SK-N-SH (cell line): ENCODE data around the gene HTR1D. TPM values are rescaled to one million over a fixed set of nuclear protein-coding genes. Genes with fewer than 3 reads are reported as not detected.

Source experiments
- CTCF ChIA-PET: fragments of 300-600, 350-600 bp; formaldehyde crosslinking; extraction: SDS; loops from one replicate; lab custom pipeline; 2021; lab: Yijun Ruan, JAX
- POLR2A ChIA-PET: fragments of 350-600 bp; sonication (Branson Sonifier 250); formaldehyde crosslinking; extraction: SDS; loops from one replicate; lab custom pipeline; 2020; ENCODE audit warnings: antibody characterized with exemption, inconsistent platforms; lab: Yijun Ruan, JAX
- DNase-seq: peaks from one replicate; pipeline ENCODE4 v3.0.0; 2012
- H2AFZ ChIP-seq: fragments of 200-600 bp; sonication (generic); 2 replicates; pipeline ENCODE4 v1.8.1; 2016; ENCODE audit warnings: antibody characterized with exemption, mild to moderate bottlenecking, low read depth
- H3F3A ChIP-seq: fragments of 200-600 bp; sonication (generic); replicated peaks from 2 replicates; pipeline ENCODE3; 2016; ENCODE audit warnings: antibody characterized with exemption, mild to moderate bottlenecking; ENCODE audit not compliant: insufficient read depth
- H3K27ac ChIP-seq, 2 experiments: fragments of 200-500 bp in 1 of 2; fragments of 200-600 bp in 1 of 2; sonication (Bioruptor generic) in 1 of 2; sonication (generic), shearing (Covaris generic) in 1 of 2; 2 replicates each; pipeline versions ENCODE4 v1.5.1 to v1.6.1; 2014 to 2016; ENCODE audit warnings: low read depth in 2 of 2, inconsistent platforms in 1 of 2, low read length in 1 of 2, mild to moderate bottlenecking in 1 of 2, mixed read lengths in 1 of 2
- H3K27me3 ChIP-seq: fragments of 200-600 bp; sonication (generic), shearing (Covaris generic); 2 replicates; pipeline ENCODE4 v1.6.1; 2016; ENCODE audit warnings: mixed run types; ENCODE audit not compliant: insufficient read depth
- H3K36me3 ChIP-seq, 2 experiments: fragments of 200-500 bp in 1 of 2; fragments of 200-600 bp in 1 of 2; sonication (Bioruptor generic) in 1 of 2; sonication (generic) in 1 of 2; replicated peaks in 1 of 2; 2 replicates each; pipeline versions ENCODE3 to v1.5.1; 2014 to 2016; ENCODE audit warnings: low read length in 1 of 2, mild to moderate bottlenecking in 1 of 2; ENCODE audit not compliant: insufficient read depth in 2 of 2, control insufficient read depth in 1 of 2
- H3K4me1 ChIP-seq, 2 experiments: fragments of 200-500 bp in 1 of 2; fragments of 200-600 bp in 1 of 2; sonication (Bioruptor generic) in 1 of 2; sonication (generic), shearing (Covaris generic) in 1 of 2; 2 replicates each; pipeline versions ENCODE4 v1.5.1 to v1.6.1; 2014 to 2016; ENCODE audit warnings: low read depth in 1 of 2, low read length in 1 of 2, mixed run types in 1 of 2; ENCODE audit not compliant: insufficient read depth in 2 of 2, control insufficient read depth in 1 of 2
- H3K4me2 ChIP-seq: fragments of 200-600 bp; sonication (generic), shearing (Covaris generic); 2 replicates; pipeline ENCODE4 v1.6.1; 2017; ENCODE audit warnings: mixed run types
- H3K4me3 ChIP-seq, 2 experiments: fragments of 200-500 bp in 1 of 2; fragments of 200-600 bp in 1 of 2; sonication (Bioruptor generic) in 1 of 2; sonication (generic), shearing (Covaris generic) in 1 of 2; 2 replicates each; pipeline versions ENCODE4 v1.5.1 to v1.8.1; 2014 to 2016; ENCODE audit warnings: low read depth in 2 of 2, inconsistent platforms in 1 of 2, low read length in 1 of 2, mild to moderate bottlenecking in 1 of 2, mixed read lengths in 1 of 2, moderate library complexity in 1 of 2
- H3K79me2 ChIP-seq: fragments of 200-600 bp; sonication (generic); 2 replicates; pipeline ENCODE4 v1.8.1; 2017; ENCODE audit warnings: mild to moderate bottlenecking; ENCODE audit not compliant: insufficient read depth
- H3K9ac ChIP-seq: fragments of 200-600 bp; sonication (generic); 2 replicates; pipeline ENCODE4 v1.6.1; 2017; ENCODE audit warnings: mixed run types
- H3K9me2 ChIP-seq: fragments of 200-600 bp; sonication (generic); 2 replicates; pipeline ENCODE4 v1.6.1; 2017; ENCODE audit warnings: mixed run types
- H3K9me3 ChIP-seq: fragments of 200-600 bp; sonication (generic); 2 replicates; pipeline ENCODE4 v1.6.1; 2017; ENCODE audit warnings: mixed run types, mild to moderate bottlenecking, moderate library complexity
- H4K20me1 ChIP-seq: fragments of 200-600 bp; sonication (generic); 2 replicates; pipeline ENCODE4 v1.6.1; 2017; ENCODE audit warnings: mild to moderate bottlenecking, mixed run types; ENCODE audit not compliant: insufficient read depth
- CTCF ChIP-seq: fragments of 200-600 bp; sonication (generic); IDR thresholded peaks from 2 replicates; pipeline ENCODE4 v1.6.1; 2017; ENCODE audit warnings: antibody characterized with exemption, mild to moderate bottlenecking, moderate library complexity
- ELF1 ChIP-seq: IDR thresholded peaks from 2 replicates; pipeline ENCODE4 v1.4.0; 2012
- EZH2phosphoT487 ChIP-seq: fragments of 200-600 bp; sonication (generic); IDR thresholded peaks from 2 replicates; pipeline ENCODE4 v1.6.1; 2017; ENCODE audit warnings: low read depth, mixed run types, mild to moderate bottlenecking, antibody characterized with exemption, moderate library complexity, borderline replicate concordance
- FOSL2 ChIP-seq: IDR thresholded peaks from 2 replicates; pipeline ENCODE4 v1.4.0; 2012; ENCODE audit warnings: low read depth, mild to moderate bottlenecking, moderate library complexity, borderline replicate concordance
- FOXM1 ChIP-seq: IDR thresholded peaks from 2 replicates; pipeline ENCODE4 v1.4.0; 2012; ENCODE audit warnings: low read depth, mild to moderate bottlenecking
- GABPA ChIP-seq: IDR thresholded peaks from 2 replicates; pipeline ENCODE4 v1.4.0; 2012; ENCODE audit warnings: low read depth, mild to moderate bottlenecking
- IRF3 ChIP-seq: fragments of 150-350 bp; IDR thresholded peaks from 2 replicates; pipeline ENCODE4 v1.6.1; 2016; ENCODE audit warnings: mild to moderate bottlenecking, low read depth, low read length
- JUND ChIP-seq: IDR thresholded peaks from 2 replicates; pipeline ENCODE4 v1.4.0; 2012
- MAX ChIP-seq: IDR thresholded peaks from 2 replicates; pipeline ENCODE4 v1.4.0; 2012; ENCODE audit warnings: low read depth
- MEF2A ChIP-seq: IDR thresholded peaks from 2 replicates; pipeline ENCODE4 v1.4.0; 2012; ENCODE audit warnings: low read depth, borderline replicate concordance
- MXI1 ChIP-seq: IDR thresholded peaks from 2 replicates; pipeline ENCODE4 v1.6.1; 2012; ENCODE audit warnings: mild to moderate bottlenecking, low read depth, low read length, improper control_type of control experiment
- NRF1 ChIP-seq: IDR thresholded peaks from 2 replicates; pipeline ENCODE4 v1.6.1; 2012; ENCODE audit warnings: low read depth, mild to moderate bottlenecking, low read length
- RCOR1 ChIP-seq: fragments of 150-350 bp; IDR thresholded peaks from 2 replicates; pipeline ENCODE4 v1.6.1; 2017; ENCODE audit warnings: antibody characterized with exemption, low read length
- RFX5 ChIP-seq: IDR thresholded peaks from 2 replicates; pipeline ENCODE4 v1.6.1; 2012; ENCODE audit warnings: mild to moderate bottlenecking, improper control_type of control experiment, low read length
- RXRA ChIP-seq: IDR thresholded peaks from 2 replicates; pipeline ENCODE4 v1.4.0; 2012; ENCODE audit warnings: low read depth, mild to moderate bottlenecking, borderline replicate concordance
- SIN3A ChIP-seq: IDR thresholded peaks from 2 replicates; pipeline ENCODE4 v1.6.1; 2012; ENCODE audit warnings: low read depth, mild to moderate bottlenecking, low read length, moderate library complexity, borderline replicate concordance
- SMC3 ChIP-seq: IDR thresholded peaks from 2 replicates; pipeline ENCODE4 v1.6.1; 2012; ENCODE audit warnings: low read depth, low read length, improper control_type of control experiment
- TAF1 ChIP-seq: IDR thresholded peaks from 2 replicates; pipeline ENCODE4 v1.6.1; 2012; ENCODE audit warnings: low read depth, mild to moderate bottlenecking, low read length, moderate library complexity, borderline replicate concordance
- TCF12 ChIP-seq: IDR thresholded peaks from 2 replicates; pipeline ENCODE4 v1.4.0; 2012
- TEAD4 ChIP-seq: IDR thresholded peaks from 2 replicates; pipeline ENCODE4 v1.4.0; 2012; ENCODE audit warnings: mild to moderate bottlenecking, borderline replicate concordance; ENCODE audit not compliant: insufficient read depth
- USF2 ChIP-seq: fragments of 150-350 bp; IDR thresholded peaks from 2 replicates; pipeline ENCODE4 v1.6.1; 2017; ENCODE audit warnings: antibody characterized with exemption, low read length, low read depth, borderline replicate concordance
- ZBTB33 ChIP-seq: IDR thresholded peaks from 2 replicates; pipeline ENCODE4 v1.4.0; 2012; ENCODE audit warnings: low read depth, borderline replicate concordance
- WGBS: methylation state at CpG from one replicate; pipeline ENCODE4 v1.1.6; 2017; ENCODE audit warnings: low lambda C conversion rate; 5-methylcytosine and 5-hydroxymethylcytosine counted together
- polyA plus RNA-seq, 3 experiments: library from polyadenylated mRNA; depleted of rRNA; stranded (reverse); fragments of >200 nt; gene quantifications; 2 replicates each; pipeline ENCODE4 v1.2.3, GENCODE V29; 2012

Gene HTR1D
- polyA plus RNA-seq, 1 of the 3 experiments (the other 2 are of a cell fraction): 0.39 TPM

- ChIA-PET CTCF (interaction anchor here (1.0 to 1.8 kb wide), 3 partner anchors 22 to 67 kb away, joined by 4 to 9 read pairs (median 5); partner anchors contain the start of gene HTR1D), POLR2A (no interaction called here)
- Histone ChIP-seq H3K79me2 (no peaks in the 10 kb centered on the region), H3K27ac (no peak overlapping the region), H2AFZ (no peak overlapping the region), H4K20me1 (no peaks in the 10 kb centered on the region), H3K4me2 (no peak overlapping the region), H3K36me3 (no peaks in the 10 kb centered on the region), H3K4me3 (no peak overlapping the region), H3K27me3 (no peaks in the 10 kb centered on the region), H3F3A (no peaks in the 10 kb centered on the region), H3K9me2 (no peaks in the 10 kb centered on the region), H3K9me3 (no peaks in the 10 kb centered on the region), H3K4me1 (no peaks in the 10 kb centered on the region; a peak in 1 of 4 replicates), H3K9ac (no peak overlapping the region)
- 89% methylated on average over 1 of the region's 1 CpG for WGBS
- TF ChIP-seq EZH2phosphoT487 (no peak), MEF2A (no peak), SMC3 (no peak), FOSL2 (no peak), CTCF (no peak), TCF12 (no peak), JUND (no peak), RCOR1 (no peak), SIN3A (no peak), ZBTB33 (no peak), RFX5 (no peak)
- DNase-seq: no peak
These were observed 34.5 kb upstream of the HTR1D start for GRCh38 chr1:23251812-23252211.

GRCh38 chr1:23249787-23250454, 32.6 kb upstream of the HTR1D start:
- no peak overlapping the region for H3K27ac ChIP-seq
- H3K79me2 ChIP-seq: no peaks in the 10 kb centered on the region
- no peak overlapping the region for H3K9ac ChIP-seq
- no peaks in the 10 kb centered on the region for H3K27me3 ChIP-seq
- ChIA-PET CTCF (interaction anchor here (1.0 to 2.2 kb wide), 4 partner anchors 65 to 286 kb away, joined by 3 to 9 read pairs (median 4); no protein-coding TSS in a partner anchor), POLR2A (interaction anchor here (0.6 kb wide), 1 partner anchor 14 kb away, joined by 4 read pairs; no protein-coding TSS in a partner anchor)
- no peak overlapping the region for H3K4me3 ChIP-seq
- peak; percentile 33 for DNase-seq
- no peaks in the 10 kb centered on the region for H4K20me1 ChIP-seq
- H3K9me3 ChIP-seq: no peaks in the 10 kb centered on the region
- no peaks in the 10 kb centered on the region for H3F3A ChIP-seq
- H2AFZ ChIP-seq: no peak overlapping the region
- H3K4me1 ChIP-seq: no peaks in the 10 kb centered on the region; a peak in 1 of 4 replicates
- 75% methylated on average over 6 of the region's 6 CpGs for WGBS
- no peak overlapping the region for H3K4me2 ChIP-seq
- H3K9me2 ChIP-seq: no peaks in the 10 kb centered on the region
- H3K36me3 ChIP-seq: no peaks in the 10 kb centered on the region
- TF ChIP-seq GABPA (no peak), MXI1 (no peak), FOXM1 (no peak), RXRA (no peak), SMC3 (no peak), TEAD4 (no peak), SIN3A (no peak), TCF12 (no peak), IRF3 (no peak), USF2 (no peak), NRF1 (no peak), RFX5 (no peak), MAX (no peak), TAF1 (no peak), ELF1 (no peak)
